ENCODE measurements around the gene TMEM151B.

The TMEM151B gene

GRCh38 chr6:44232676-44233566 is 37.3 kb upstream of the TMEM151B start:
- no peak for DNase-seq

- no peak for DNase-seq
These were observed 36.6 kb upstream of the TMEM151B start for GRCh38 chr6:44233567-44234100.

GRCh38 chr6:44234101-44235025 is 35.9 kb upstream of the TMEM151B start:
- peak; percentile 57 for DNase-seq

- DNase-seq = no peak
These were observed 35.0 kb upstream of the TMEM151B start for GRCh38 chr6:44235269-44235668.

GRCh38 chr6:44235891-44236516 is 34.2 kb upstream of the TMEM151B start:
- DNase-seq = no peak

- DNase-seq = peak; percentile 70
These were observed 33.0 kb upstream of the TMEM151B start for GRCh38 chr6:44237021-44237812.

GRCh38 chr6:44237813-44238433 is 32.3 kb upstream of the TMEM151B start:
- peak; percentile 91 for DNase-seq

- DNase-seq = no peak
These were observed 31.4 kb upstream of the TMEM151B start for GRCh38 chr6:44238687-44239350.

- no peak for DNase-seq
These were observed 26.9 kb upstream of the TMEM151B start for GRCh38 chr6:44243345-44243744.

GRCh38 chr6:44245391-44245911 is 24.8 kb upstream of the TMEM151B start:
- DNase-seq = no peak

DNA sequence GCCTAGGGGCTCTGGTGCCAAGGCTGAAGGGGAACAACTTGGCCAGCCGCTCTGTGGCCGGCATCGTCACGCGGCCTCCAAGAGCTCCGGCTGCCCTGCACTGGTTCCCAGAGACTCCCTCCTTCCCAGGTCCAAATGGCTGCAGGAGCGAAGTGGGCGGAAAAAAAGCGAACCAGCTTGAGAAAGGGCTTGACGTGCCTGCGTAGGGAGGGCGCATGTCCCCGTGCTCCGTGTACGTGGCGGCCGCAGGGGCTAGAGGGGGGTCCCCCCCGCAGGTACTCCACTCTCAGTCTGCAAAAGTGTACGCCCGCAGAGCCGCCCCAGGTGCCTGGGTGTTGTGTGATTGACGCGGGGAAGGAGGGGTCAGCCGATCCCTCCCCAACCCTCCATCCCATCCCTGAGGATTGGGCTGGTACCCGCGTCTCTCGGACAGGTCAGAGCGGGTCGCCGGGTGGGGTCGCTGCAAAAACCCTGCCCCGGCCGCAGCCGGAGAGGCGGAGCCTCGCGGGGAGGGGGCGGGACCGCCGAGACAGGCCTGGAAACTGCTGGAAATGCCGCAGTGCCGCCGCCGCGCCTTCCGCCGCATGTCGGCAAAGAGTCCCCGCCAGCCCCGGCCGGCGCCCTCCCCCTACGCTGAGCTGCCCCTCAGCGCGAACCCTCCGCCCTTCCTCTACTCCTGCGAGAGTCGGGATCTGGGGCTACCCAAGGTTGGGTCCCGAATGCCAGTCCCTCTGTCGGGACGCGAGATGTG is 24.2 kb upstream of the TMEM151B start:
- DNase-seq = peak; percentile 94

DNA sequence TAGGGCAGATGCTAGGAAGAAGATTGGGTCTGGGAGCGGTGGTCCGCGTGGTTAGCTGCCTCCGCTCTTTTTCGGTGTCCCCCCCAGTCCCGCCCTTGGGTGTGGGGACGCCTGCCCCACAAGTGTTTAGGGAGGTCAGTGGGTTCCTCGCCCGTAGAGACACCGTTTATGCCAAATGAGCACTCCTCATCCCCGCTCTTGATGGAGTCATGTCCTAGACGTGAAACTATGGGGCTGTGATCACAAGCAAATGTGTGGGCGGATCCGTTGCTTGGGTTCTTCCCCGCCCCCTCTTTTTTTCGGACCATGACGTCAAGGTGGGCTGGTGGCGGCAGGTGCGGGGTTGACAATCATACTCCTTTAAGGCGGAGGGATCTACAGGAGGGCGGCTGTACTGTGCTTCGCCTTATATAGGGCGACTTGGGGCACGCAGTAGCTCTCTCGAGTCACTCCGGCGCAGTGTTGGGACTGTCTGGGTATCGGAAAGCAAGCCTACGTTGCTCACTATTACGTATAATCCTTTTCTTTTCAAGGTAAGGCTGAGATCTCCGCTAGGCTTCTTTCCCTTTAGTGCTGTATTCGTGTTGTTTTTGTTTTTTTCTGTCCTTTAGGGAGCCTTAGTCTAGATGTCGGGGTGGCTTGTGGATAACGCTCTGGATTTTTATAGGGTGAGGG is 23.4 kb upstream of the TMEM151B start, which contains the start of gene HSP90AB1:
Gene HSP90AB1, plus strand, starts transcription at position 439 of the 675 bp plus-strand sequence. CDS start 1,529 bp downstream, outside the sequence.
- DNase-seq = peak; percentile 91

DNA sequence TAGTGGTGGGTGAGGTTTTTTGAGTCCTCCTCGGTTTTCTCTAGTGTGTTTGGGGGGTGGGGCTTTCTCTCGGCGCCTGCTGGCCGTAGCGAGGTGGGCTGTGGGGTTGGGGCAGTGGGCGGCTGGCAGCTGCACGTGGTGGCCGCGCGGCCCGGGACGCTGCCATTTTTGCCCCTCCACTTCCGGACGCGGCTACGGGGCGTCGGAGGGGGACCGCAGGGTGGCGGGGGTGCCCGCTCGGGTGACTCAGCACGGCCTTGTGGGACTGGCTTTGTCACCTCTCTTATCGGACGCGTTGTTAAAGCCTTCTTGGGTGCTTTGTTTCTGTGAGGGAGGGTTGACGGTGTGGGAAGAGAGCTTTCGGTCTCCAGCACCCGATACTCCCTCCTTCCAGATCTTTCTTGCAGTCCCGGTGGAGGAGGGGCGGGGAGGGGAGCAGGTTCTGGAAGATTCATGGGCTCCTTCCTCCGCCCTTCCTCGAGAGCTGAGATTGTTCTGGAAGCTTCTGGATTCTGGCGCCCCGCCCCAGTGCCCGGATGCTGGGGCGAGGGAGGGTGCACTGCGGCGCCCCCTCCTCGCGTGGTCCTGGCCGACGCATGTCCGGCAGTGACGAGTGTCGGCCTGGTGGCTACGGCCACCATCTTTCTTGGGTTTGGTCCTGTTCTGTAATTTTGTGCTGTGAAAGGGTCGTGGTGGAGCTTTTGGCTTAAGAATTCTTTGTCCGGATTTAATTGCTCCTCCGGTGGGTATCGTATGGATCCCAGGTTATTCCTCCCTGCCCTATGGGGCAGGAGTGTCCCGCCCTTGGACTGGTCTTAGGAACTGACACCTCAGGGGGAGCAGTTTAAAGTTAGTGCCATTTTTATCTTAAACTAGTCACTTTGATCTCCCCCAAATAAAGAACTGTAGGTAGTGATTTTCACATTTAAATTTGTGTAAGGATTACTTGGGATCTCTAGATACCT is 22.6 kb upstream of the TMEM151B start:
- DNase-seq = peak; percentile 76

GRCh38 chr6:44248579-44248978 is 21.7 kb upstream of the TMEM151B start:
- DNase-seq = no peak

- no peak for DNase-seq
These were observed 21.0 kb upstream of the TMEM151B start for GRCh38 chr6:44249082-44249748.

DNA sequence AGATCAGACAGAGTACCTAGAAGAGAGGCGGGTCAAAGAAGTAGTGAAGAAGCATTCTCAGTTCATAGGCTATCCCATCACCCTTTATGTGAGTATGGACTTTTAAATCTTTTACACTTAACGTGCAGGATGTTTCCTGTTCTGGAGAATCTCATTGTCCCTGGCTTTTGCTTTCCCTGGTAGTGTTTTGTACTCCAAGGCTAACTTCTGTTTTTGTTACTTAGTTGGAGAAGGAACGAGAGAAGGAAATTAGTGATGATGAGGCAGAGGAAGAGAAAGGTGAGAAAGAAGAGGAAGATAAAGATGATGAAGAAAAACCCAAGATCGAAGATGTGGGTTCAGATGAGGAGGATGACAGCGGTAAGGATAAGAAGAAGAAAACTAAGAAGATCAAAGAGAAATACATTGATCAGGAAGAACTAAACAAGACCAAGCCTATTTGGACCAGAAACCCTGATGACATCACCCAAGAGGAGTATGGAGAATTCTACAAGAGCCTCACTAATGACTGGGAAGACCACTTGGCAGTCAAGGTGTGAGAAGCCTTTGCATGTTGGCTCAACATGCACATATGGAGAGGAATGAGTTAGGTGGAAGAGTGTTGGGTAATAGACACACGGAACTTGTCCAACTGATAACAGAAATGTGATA is 20.1 kb upstream of the TMEM151B start:
- DNase-seq = no peak
